ENCODE results near the gene NPEPL1. TPM values are rescaled to one million over a fixed set of nuclear protein-coding genes. Genes with fewer than 3 reads are reported as not detected.

Gene NPEPL1
- total RNA-seq, 2 donors from 2014 or later = 28.5 to 31.4 TPM

DNA sequence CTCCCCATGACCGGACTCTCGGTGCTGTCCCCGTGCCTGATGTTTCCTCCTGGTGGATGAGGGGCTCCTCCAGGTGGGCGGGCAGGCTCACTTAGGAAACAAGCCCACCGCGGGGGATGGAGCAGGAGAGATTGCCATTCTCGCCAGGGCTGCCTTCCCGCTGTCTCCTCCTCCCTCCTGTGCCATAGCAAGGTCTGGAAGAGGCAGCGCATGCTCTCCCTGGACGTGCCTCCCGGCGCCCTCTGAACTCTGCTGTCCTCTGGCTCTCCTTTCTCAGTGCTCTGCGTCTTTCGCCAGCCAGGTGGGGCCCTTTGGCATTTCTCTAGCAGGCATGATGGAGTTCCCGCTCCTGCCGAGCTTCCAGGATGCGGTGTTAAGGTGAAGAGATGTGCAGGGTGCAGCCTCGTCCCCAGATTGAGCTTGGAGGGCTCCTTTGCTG lies 17.4 kb upstream of the NPEPL1 start:
- DNase-seq (ENCODE audit: low spot score) = no peak
- intact Hi-C loops (cut with DNase I) = no loop called here

DNA sequence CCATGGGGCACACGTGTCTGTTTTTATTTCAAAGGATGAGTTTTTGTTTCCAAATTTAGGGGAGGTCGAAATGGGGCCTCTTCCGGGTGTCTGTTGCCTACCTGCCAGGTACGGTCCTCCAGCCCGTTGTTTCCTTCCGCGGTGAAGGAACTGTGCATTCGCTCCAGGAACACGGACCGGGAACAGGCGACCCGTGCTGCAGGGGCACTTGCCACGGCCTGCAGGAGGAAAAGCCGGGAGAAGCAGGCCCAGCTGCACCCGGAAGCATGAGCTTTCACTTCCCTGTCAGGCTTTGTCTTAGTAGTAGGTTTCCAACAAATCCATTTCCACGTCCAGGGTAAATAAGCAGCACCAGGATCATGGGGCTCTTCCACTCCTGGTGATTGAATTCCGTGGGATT lies 17.0 kb upstream of the NPEPL1 start:
- intact Hi-C loops (cut with DNase I) = no loop called here
- DNase-seq (ENCODE audit: low spot score) = no peak

DNA sequence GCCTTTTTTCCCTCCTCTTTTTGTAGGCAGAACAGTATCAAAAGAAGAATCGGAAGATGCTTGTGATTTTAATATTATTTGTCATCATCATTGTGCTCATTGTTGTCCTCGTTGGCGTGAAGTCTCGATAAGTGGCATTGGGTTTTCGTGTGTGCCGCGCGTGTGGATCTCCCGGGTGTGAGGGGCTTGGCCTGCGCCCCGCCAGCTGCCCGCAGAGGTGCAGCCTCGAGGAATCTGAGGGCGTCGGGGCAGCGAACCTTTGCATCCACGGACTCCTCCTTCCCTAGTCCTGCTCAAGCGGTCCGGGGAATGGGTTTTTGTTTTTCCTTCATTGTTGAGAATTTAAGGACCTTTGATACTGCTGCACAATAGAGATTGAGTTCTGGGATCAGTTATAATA lies 16.4 kb upstream of the NPEPL1 start:
- no peak for DNase-seq (ENCODE audit: low spot score)
- intact Hi-C loops (cut with DNase I) = no loop called here

DNA sequence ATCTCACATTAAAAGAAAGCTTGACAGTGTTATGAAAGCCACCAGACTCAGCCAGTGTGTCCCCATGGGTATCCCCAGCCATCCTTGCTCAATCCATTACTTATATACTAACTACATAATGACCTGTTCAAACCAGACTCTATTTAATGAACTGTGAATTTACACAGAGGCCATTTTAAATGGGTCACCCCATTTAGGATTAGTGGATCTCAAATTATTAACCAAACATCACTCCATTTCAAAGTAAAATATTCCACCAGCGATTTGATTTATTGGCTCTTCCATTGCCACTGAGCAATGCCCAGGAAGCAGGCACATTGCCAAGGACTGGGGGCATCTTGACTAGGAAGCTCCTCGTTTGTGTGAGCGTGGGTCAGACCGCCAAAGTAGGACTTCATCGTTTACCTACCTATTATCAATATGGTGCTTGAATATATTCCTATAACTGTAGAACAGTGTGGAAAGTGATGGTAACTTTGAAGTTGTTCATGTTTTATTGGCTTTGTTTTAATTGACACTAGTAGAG lies 15.5 kb upstream of the NPEPL1 start:
- no peak for DNase-seq (ENCODE audit: low spot score)
- intact Hi-C loops (cut with DNase I) = no loop called here

DNA sequence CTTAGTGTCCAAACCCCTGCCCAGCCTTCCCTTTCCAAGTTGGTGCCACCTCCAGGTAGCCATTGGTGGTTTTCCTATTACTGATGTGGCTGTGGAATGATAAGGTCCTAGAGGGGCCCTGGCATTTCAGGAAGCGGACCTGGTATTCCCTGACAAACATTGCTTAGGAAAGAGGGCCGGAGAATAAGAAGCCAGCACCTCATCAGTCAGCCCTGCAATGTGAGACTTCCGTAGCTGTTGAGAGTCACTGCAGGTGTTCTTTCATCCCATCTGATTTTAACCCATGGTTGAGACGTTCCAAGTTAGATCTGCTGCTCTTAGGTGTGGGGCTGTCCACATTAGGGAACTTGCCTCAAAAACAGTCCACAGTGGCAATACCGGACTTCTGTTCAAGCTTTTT lies 14.8 kb upstream of the NPEPL1 start:
- intact Hi-C loops (cut with DNase I) = no loop called here
- DNase-seq (ENCODE audit: low spot score) = no peak

DNA sequence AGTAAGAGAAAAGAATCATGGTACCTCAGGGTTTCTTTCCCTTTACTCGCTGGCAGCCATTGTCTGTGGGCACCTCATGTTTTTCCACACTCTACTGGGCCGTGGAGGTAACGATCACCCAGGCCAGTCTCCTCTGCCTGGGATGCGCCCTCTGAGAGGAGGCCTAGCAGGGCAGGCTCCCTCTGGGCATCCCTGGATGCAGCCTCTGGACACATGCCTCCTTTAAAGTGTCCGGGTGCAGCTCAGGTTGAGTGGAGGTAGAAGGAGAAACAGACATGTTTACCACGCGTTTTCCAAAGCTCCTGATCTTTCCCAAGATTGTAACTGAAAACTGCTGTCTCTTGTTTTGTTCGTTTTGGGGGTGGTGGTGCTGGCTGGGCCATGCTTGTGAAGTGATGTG lies 13.8 kb upstream of the NPEPL1 start:
- intact Hi-C loops (cut with DNase I) = no loop called here
- DNase-seq (ENCODE audit: low spot score) = no peak

DNA sequence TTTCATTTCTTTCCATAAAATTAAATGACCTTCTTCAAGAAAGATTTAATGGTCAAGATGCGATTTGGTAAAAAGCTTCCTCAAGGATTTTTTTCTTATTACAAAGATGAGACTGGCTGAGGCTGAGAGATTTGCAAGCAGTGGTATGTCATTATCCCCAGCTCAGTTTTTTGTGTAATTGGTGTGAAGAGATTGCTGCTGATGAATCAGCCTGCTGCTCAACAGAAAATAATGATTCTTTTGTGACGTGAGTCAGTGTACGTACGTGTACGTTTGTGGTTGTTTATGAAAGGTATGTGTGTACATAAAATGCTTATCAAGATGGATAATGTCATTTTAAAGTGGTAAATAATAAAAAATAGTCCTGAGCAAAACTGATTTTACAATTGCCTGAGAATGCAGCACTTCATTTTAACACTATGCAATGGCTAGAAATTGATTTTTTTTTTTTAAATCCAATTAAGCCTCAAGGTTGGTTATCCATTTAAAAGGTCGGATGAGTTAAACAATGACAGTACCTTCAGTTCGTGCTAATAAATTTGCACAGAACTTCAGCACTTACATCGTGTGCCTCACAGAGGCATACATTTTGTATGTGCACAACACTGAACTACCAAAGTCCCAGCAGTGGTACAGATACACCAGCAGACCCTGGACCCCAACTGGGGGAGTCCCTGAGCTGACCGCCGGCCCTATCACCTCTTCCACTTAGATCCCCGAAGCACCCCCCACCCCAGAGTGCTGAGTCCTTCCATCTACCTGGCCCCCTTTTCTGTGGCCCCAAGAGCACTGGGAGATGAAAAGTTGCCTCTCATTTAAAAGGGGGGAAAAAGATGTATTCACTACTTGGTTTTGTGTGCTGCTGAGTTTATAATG lies 9.7 kb upstream of the NPEPL1 start:
- DNase-seq (ENCODE audit: low spot score) = no peak
- intact Hi-C loops (cut with DNase I) = no loop called here

DNA sequence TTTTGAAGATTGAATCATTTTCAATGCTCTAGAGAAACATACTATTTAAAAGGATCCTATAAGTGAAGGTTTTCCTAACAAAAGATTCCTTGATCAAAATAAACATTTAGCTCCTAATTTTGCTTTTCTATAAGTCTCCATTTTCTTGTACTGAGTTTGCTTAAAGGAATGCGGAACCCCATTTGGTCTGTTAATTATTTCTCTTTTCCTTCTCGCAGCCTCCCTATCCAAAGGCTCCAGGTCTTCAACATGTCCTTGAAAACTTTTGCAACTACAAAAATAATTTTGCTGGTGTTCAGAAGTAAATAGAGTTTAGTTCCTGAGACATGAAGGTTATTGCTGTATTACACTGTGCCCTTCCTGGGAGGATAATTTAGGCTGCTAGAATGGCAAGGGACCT lies 8.3 kb upstream of the NPEPL1 start:
- intact Hi-C loops (cut with DNase I) = no loop called here

DNA sequence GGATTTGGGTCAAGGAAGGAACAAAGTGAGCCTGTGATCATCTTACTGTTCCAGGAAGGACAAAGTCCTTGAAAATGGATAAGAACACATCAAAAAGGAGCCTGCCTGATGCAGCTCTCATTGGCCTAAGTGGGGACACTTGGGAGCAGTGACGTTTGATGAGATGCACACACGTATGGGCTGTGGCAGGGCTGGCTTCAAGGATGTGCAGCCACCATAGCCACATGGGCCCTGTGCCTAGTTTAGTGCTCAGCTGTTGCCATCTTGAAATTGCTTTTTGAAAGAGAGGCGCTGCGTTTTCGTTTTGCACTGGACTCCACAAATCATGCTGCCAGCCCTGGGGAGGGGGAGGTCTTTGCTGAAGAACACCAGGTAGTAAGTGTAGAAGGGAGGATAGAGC lies 6.6 kb upstream of the NPEPL1 start:
- intact Hi-C loops (cut with DNase I) = no loop called here
- no peak for DNase-seq (ENCODE audit: low spot score)

More for the DNA sequence above, 8.3 kb upstream of the NPEPL1 start:
- no peak for DNase-seq (ENCODE audit: low spot score)

DNA sequence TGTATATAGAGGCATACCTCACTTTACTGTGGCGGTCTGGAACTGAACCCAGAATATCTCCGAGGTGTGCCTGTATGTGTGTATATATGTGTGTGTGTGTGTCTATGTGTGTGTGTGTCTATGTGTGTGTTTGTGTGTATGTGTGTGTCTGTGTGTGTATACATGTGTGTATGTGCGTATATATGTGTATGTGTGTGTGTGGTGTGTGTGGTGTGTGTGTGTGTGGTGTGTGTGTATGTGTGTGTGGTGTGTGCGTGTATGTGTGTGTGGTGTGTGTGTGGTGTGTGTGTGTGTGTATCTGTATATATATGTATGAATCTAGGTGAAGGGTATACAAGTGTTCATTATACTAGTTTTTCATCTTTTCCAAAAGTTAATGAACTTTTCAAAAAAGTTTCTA lies 4.2 kb upstream of the NPEPL1 start:
- intact Hi-C loops (cut with DNase I) = no loop called here
- no peak for DNase-seq (ENCODE audit: low spot score)

DNA sequence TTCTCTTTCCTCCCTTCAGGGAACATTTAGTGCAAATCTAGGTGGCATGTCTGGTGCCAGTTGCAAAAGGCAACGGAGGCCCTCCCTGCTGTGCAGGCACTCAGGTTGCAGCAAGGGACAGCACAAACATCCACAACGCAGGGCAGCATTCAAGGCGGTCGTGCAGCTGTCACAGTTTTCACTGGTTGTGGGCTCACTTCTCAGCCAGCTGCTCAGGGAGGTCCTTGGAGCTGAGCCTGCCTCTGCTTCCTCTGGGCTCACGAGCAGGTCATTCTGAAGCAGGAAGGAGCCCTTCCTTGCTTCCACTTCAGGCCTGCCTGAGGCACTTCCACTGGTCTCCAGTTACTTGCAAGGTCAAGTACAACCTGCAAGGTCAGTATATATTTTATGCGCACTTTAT lies 3.8 kb upstream of the NPEPL1 start:
- intact Hi-C loops (cut with DNase I) = no loop called here
- no peak for DNase-seq (ENCODE audit: low spot score)

DNA sequence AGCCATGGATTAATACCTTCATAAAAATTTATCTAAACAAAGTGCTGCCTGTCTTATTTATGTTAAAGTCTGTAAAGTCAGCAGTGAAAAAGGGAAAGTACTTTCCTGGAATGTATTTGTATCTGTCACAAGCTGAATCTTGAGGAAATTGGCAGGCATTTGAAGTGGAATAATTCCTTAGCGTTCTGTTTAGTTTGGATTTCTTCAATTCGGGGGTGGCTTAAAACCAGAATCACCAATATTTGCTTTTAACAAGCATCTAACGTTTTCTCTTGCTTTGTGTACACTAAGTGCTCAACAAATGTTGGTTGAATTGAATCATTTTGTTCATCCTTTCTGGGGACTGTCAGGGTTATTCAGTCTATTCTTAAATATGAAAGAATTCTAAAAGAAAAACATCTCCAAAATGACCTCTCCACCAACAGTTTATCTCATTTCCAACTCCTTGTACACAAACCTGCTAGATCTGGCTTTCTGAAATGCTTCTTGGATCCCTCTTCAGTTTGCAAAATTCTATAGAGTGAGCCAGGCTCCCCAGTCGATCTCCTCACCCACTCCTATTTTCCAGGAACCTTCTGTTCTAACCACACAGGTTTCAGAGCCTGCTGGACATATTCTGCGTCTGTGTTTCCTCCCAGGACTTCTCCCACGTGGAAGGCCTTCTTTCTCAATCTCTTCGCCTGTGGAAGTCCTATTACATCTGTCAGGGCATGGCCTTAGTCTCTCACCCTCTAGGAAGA lies 2.0 kb upstream of the NPEPL1 start:
- no peak for DNase-seq (ENCODE audit: low spot score)
- intact Hi-C loops (cut with DNase I) = loop anchor here in 1 of 2 donors (10.0 kb wide), 1 partner anchor 456 kb away; no protein-coding TSS in a partner anchor

DNA sequence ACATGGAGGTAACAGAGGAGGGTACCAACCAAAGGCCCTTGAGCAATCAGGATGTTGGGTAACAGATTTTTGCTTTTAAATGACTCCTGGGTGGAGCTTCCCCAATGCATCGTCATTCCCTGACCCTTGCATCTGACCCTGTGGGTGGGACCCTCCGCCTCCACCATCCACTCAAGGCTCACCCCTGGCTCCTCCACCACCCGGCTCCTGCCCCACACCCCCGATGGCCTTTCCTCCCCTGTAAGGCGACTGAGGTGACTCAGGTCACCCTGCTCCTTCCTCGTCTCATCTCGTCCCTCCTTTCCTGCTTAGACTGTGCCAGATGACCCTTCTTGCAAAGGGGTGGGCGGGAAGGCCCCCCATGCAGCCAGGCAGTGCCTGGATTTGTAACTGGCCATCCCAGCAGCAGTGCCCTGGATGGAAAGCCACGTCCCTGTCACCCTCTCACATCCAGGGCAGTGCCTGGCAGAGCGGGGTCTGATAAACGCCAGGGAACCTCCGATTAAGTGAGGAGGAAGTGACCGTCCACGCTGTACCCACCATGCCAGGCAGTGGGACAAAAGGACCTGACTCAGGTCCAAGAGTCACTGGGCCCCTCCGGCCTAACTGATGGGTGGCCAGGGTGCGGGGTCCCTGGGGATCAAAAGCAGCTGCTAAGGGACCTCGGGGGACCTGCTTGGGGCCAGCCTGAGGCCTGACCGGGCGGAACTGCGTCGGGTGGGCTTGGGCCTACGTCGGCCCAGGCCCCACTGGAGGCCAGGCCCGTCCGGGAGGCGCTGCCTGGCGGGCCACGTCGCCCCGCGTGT lies 624 bp upstream of the NPEPL1 start:
- peak; percentile 89 for DNase-seq (ENCODE audit: low spot score)
- intact Hi-C loops (cut with DNase I) = loop anchor here in 1 of 2 donors (2.0 to 10.0 kb wide), 2 partner anchors 41 to 457 kb away; partner anchors contain the start of gene STX16

DNA sequence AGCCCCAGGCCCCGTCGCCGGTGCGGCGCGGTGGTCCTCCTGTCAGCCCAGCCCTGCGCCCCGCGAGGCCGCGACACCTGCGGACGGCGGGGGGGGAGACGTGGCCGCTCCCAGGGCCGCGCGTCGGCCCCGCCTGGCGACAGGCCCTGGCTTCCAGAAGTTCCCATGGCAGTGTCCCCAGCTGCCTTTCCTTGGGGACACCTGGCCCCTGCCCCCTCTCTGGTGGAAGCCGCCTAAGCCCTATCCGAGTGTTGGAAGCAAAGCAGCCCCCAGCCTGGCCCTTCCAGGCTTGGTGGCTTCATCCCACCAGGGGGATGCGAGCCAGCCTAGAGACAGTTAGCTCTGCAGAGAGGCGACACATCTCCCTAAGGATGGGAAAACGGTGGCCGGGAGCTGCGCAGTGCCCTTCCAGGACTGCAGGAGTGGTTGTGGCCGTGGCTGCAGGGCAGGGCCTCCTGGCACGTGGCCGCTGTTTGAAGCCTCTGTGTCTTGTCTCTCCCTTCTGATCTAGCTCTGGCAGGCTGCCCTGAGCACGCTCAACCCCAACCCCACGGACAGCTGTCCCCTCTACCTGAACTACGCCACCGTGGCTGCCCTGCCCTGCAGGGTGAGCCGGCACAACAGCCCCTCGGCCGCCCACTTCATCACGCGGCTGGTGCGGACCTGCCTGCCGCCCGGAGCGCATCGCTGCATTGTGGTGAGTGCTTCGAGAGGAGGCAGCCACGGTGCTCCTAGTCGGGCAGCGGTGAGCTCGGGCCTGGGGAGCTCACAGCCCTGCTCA lies 816 bp downstream of the NPEPL1 start:
- no peak for DNase-seq (ENCODE audit: low spot score)
- intact Hi-C loops (cut with DNase I) = loop anchor here in 1 of 2 donors (2.0 to 10.0 kb wide), 2 partner anchors 43 to 459 kb away; partner anchors contain the start of gene STX16

DNA sequence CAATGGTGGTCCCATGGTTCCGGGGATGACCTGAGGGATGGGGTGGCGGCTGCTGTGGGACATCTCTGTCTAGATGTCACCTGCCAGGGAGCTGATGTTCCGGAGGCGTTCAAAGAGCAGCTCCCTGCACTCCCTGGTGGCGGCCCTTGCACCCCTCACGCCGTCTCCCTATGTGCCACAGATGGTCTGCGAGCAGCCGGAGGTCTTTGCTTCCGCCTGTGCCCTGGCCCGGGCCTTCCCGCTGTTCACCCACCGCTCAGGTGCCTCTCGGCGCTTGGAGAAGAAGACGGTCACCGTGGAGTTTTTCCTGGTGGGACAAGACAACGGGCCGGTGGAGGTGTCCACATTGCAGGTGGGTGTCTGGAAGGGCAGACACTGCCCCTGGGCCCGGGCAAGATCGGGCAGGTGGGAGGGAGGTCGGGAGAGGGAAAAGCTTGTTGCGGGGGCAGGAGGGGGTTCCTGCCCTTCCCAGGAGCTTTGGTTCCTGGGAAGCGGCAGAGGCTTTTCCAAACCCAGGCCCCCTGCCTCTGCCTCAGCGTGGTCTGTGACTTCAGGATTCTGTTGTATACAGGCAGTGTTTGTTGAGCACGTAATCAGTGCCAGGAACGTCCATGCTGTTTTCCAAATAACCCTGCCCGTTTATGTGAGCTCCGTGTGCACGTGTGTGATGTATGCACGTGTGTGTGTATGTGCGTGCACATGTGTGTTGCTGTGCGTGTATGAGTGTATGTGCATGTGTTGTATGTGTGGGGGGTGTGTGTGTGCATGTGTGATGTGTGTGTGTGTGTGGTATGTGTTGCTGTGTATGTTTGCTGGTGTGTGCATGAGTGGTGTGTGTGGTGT lies 1.9 kb downstream of the NPEPL1 start:
- DNase-seq (ENCODE audit: low spot score) = no peak
- intact Hi-C loops (cut with DNase I) = loop anchor here in 1 of 2 donors (10.0 kb wide), 1 partner anchor 460 kb away; no protein-coding TSS in a partner anchor

DNA sequence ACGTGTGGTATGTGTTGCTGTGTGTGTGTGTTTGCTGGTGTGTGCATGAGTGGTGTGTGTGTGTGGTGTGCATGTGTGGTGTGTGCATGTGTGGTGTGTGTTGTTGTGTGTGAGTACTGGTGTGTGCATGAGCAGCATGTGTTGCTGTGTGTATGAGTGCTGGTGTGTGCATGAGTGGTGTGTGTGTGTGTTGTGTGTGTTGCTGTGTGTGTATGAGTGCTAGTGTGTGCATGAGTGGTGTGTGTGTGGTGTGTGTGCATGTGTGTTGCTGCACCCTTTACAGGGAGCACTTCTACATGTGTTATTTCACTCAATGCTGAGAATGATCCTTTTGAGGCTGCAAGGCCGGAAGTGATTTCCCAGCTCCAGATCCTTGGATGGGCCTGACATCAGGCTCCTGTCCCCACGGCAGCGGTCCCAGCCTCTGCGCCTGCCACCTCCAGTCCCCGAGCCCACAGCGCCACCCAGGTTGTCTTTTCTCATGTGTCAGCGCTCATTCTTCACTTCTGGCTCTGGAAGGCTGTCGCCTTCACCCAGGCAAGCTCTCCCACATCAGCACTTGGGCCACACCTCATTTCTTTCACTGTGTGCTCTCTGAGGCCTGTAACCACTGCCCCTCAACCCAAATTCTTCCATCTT lies 2.6 kb downstream of the NPEPL1 start:
- intact Hi-C loops (cut with DNase I) = loop anchor here in 1 of 2 donors (10.0 kb wide), 1 partner anchor 460 kb away; no protein-coding TSS in a partner anchor
- no peak for DNase-seq (ENCODE audit: low spot score)

DNA sequence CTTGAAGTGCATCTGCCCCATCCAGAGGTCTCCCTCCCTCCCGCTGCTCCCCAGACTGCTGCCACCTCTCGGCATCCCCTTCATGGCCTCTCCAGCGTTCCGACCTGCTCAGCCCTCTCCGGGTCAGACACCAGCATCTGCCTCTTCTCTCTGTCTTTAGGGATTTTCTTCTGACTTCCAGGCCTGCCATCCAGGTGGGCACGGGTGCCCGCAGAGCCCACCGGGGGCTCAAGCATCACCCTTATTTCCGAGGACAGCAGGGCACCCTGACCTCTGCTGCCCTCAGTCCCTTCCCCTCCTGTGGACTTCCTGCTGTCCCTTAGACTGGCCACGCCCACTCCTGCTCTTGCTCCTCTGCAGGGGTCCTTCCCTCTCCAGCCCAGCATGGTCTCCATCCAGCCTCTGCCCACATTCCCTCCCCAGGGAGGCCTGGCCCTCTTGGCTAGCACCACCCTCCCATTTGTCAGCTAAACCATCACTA lies 3.3 kb downstream of the NPEPL1 start:
- intact Hi-C loops (cut with DNase I) = loop anchor here in 1 of 2 donors (10.0 kb wide), 1 partner anchor 461 kb away; no protein-coding TSS in a partner anchor

More for the DNA sequence above, 3.3 kb downstream of the NPEPL1 start:
- peak; percentile 64 for DNase-seq (ENCODE audit: low spot score)
